Amniotic stem cell (primary cell): ENCODE measurements around the gene LPAR3.
"Not testable (repeated sequence)": the region's sequence is repeated elsewhere in the genome, so short reads cannot be mapped to it uniquely, and the experiment has no call there.

Experiments used
- DNase-seq: peaks from one replicate; lab custom pipeline; 2025; lab: John Stamatoyannopoulos, UW

The LPAR3 gene

GRCh38 chr1:84902727-84903126 lies 9.7 kb upstream of the LPAR3 start:
- not testable (repeated sequence) for DNase-seq

- DNase-seq = no peak
Measured at GRCh38 chr1:84899969-84900368, 7.0 kb upstream of the LPAR3 start.

GRCh38 chr1:84896279-84896678 lies 3.3 kb upstream of the LPAR3 start:
- no peak for DNase-seq

GRCh38 chr1:84890566-84890965 lies 2.4 kb downstream of the LPAR3 start:
- no peak for DNase-seq

GRCh38 chr1:84889437-84889836 lies 3.6 kb downstream of the LPAR3 start:
- no peak for DNase-seq

- DNase-seq = no peak
Measured at GRCh38 chr1:84888753-84889152, 4.3 kb downstream of the LPAR3 start.

GRCh38 chr1:84887261-84887934 lies 5.6 kb downstream of the LPAR3 start:
- no peak for DNase-seq

- DNase-seq = no peak
Measured at GRCh38 chr1:84885469-84885868, 7.5 kb downstream of the LPAR3 start.

GRCh38 chr1:84884671-84885389 lies 8.2 kb downstream of the LPAR3 start:
- DNase-seq = no peak

- DNase-seq = no peak
Measured at GRCh38 chr1:84883286-84883685, 9.7 kb downstream of the LPAR3 start.

GRCh38 chr1:84877592-84877991 lies 15.4 kb downstream of the LPAR3 start:
- no peak for DNase-seq

- DNase-seq = no peak
Measured at GRCh38 chr1:84876353-84876752, 16.7 kb downstream of the LPAR3 start.

- DNase-seq = no peak
Measured at GRCh38 chr1:84873366-84873765, 19.6 kb downstream of the LPAR3 start.

- no peak for DNase-seq
Measured at GRCh38 chr1:84872696-84873355, 20.2 kb downstream of the LPAR3 start.

- no peak for DNase-seq
Measured at GRCh38 chr1:84871181-84871580, 21.8 kb downstream of the LPAR3 start.

- no peak for DNase-seq
Measured at GRCh38 chr1:84870591-84870990, 22.4 kb downstream of the LPAR3 start.

GRCh38 chr1:84869720-84870119 lies 23.3 kb downstream of the LPAR3 start:
- no peak for DNase-seq

GRCh38 chr1:84862810-84863251 lies 30.2 kb downstream of the LPAR3 start:
- no peak for DNase-seq

GRCh38 chr1:84861988-84862644 lies 30.9 kb downstream of the LPAR3 start:
- DNase-seq = no peak

- DNase-seq = no peak
Measured at GRCh38 chr1:84861516-84861915, 31.5 kb downstream of the LPAR3 start.

- no peak for DNase-seq
Measured at GRCh38 chr1:84859866-84860265, 33.1 kb downstream of the LPAR3 start.

GRCh38 chr1:84857906-84858305 lies 35.1 kb downstream of the LPAR3 start:
- no peak for DNase-seq
